Activated naive CD8-positive, alpha-beta T cell treated with anti-CD3 and anti-CD28 coated beads, Interleukin-2, amount 10 ng/mL, durations not matched to agents 7 days and 5 days (primary cell): ENCODE measurements around the gene ZNF829. TPM values are rescaled to one million over a fixed set of nuclear protein-coding genes. Genes with fewer than 3 reads are reported as not detected.
A peak's percentile ranks its signal among the peaks of the same experiment; 100 is the strongest.

Experiments
- ATAC-seq: fragments of 150-1000 bp; cut with Tn5 transposase; one replicate; pipeline ENCODE4 v1.10.0; 2021; ENCODE audit warnings: low read depth, moderate library complexity
- POLR2A ChIA-PET: fragments of 350-600 bp; sonication (Branson Sonifier 250); formaldehyde crosslinking; loops from one replicate; lab custom pipeline; 2021; ENCODE audit warnings: antibody characterized with exemption; lab: Charles Lee
- DNase-seq: peaks from one replicate; pipeline ENCODE4 v3.0.0; 2021
- H3K27ac Mint-ChIP-seq: one replicate; pipeline ENCODE4 v1.8.0; 2022; ENCODE audit warnings: mild to moderate bottlenecking, mixed read lengths
- H3K27me3 Mint-ChIP-seq: one replicate; pipeline ENCODE4 v1.8.0; 2022; ENCODE audit warnings: mild to moderate bottlenecking, moderate library complexity, mixed read lengths
- H3K36me3 Mint-ChIP-seq: one replicate; pipeline ENCODE4 v1.8.0; 2021; ENCODE audit warnings: mild to moderate bottlenecking, mixed read lengths
- H3K4me1 Mint-ChIP-seq: one replicate; pipeline ENCODE4 v1.8.0; 2021; ENCODE audit warnings: mixed read lengths
- H3K4me3 Mint-ChIP-seq: one replicate; pipeline ENCODE4 v1.8.0; 2022; ENCODE audit warnings: mild to moderate bottlenecking, moderate library complexity, mixed read lengths
- H3K9me3 Mint-ChIP-seq: one replicate; pipeline ENCODE4 v1.8.0; 2021; ENCODE audit warnings: mixed read lengths
- total RNA-seq, 2 experiments: library from RNA; stranded (reverse); gene quantifications; one replicate each; pipeline ENCODE4 v1.2.3, GENCODE V29; 2021

ZNF829 gene
- 1 to 10 TPM; 8.4 to 9.0 TPM for total RNA-seq

DNA sequence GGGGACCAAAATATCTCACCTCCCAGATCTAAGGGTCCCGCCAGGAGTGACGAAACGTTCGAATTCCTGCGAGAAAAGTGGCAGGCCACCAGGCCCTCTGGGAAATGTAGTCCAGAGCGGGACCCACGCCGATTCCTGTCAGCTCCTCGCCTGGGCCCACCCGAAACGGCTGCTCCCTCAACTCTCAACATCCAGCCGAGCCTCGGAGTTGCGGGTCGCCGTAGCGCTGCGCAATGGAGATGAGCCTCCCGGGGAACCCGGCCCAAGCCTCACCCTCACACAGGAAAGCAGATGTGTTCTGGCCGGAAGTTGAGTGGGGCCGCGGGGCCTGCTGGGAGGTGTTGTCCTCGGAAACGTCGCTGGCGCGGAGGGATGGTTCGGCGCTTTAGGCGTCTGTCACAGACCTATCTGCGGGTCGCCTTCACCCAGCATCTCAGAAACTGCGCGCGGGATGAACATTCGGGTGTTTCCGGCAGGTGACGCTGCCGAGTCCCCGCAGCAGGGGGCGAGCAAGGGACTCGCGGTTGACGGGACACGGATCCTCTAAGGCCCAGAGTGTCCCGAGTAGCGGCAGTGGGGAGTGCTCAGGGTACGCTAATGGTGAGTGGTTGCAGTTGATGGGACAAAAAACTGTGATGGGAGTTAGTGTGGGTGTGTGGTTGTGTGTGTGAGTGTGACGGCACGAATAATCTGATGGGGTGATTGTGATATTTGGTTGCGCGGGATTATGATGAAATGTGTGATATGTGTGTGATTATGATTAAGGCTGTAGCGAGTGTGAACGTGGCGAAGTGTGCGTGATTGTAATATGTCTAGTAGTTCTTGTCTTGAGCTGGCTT, at the start of gene ZNF829, which contains the start of gene ZNF568:
Gene ZNF829, minus strand, starts transcription at position 300 of the 839 bp plus-strand sequence. CDS start 1,124 bp downstream, outside the sequence.
Gene ZNF568, plus strand, starts transcription at position 341 of the 839 bp plus-strand sequence. CDS start 6,439 bp downstream, outside the sequence.
- POLR2A ChIA-PET = interaction anchor here (0.5 to 1.5 kb wide), 7 partner anchors 66 to 590 kb away, joined by 3 to 9 read pairs (median 4); partner anchors contain the start of genes ZNF345, ZNF382, ZNF420 and ZNF790
- H3K27ac Mint-ChIP-seq = peak within 1 kb of the TSS; percentile 98
- DNase-seq = peak; percentile 93
- H3K27me3 Mint-ChIP-seq = no peaks in the 10 kb centered on the region
- H3K4me1 Mint-ChIP-seq = peaks cover 22% of the 10 kb centered on the region
- peak within 1 kb of the TSS; percentile 88 for H3K4me3 Mint-ChIP-seq
- peak; percentile 98 for ATAC-seq
- H3K36me3 Mint-ChIP-seq = peaks cover 66% of the 10 kb centered on the region
- H3K9me3 Mint-ChIP-seq = peaks cover 19% of the 10 kb centered on the region

DNA sequence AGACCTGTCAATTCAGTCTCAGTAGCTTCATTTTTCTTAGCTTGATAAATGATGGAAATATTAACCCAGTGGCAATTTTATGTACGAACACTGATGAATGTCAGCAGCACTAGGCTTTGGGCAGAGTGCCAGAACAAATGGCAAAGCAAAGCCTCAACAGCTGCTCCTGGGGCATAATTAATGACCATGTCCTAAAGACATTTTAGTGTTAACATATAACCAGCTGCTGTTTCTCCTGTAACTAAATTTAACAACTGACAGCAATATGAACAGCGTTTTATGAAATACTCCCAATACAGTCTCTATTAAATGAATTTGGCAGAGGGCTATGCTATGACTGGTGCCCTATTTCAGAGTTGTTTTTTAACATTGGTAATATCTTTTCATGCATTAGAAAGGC, 47.2 kb upstream of the ZNF829 start:
- DNase-seq (no peak), ATAC-seq (no peak)
- no peak overlapping the region for H3K27ac Mint-ChIP-seq
- H3K4me1 Mint-ChIP-seq = no peaks in the 10 kb centered on the region
- no peak overlapping the region for H3K4me3 Mint-ChIP-seq
- H3K27me3 Mint-ChIP-seq = no peaks in the 10 kb centered on the region
- peaks cover 1% of the 10 kb centered on the region for H3K36me3 Mint-ChIP-seq
- POLR2A ChIA-PET = no interaction called here
- peaks cover 33% of the 10 kb centered on the region for H3K9me3 Mint-ChIP-seq

DNA sequence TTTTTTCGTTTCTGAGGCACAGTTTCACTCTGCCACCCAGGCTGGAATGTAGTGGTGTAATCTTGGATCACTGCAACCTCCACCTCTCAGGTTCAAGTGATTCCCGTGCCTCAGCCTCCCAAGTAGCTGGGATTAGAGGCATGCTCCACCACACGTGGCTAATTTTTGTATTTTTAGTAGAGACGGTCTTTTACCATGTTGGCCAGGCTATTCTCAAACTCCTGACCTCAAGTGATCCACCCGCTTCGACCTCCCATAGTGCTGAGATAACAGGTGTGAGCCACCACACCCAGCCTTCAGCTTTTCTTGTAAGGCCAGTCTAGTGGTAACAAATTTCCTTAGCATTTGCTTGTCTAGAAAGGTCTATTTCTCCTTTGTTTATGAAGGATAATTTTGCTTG, 46.3 kb upstream of the ZNF829 start:
- no peak for DNase-seq
- peaks cover 35% of the 10 kb centered on the region for H3K9me3 Mint-ChIP-seq
- no peak overlapping the region for H3K27ac Mint-ChIP-seq
- no peaks in the 10 kb centered on the region for H3K27me3 Mint-ChIP-seq
- POLR2A ChIA-PET = no interaction called here
- no peaks in the 10 kb centered on the region for H3K4me1 Mint-ChIP-seq
- peaks cover 1% of the 10 kb centered on the region for H3K36me3 Mint-ChIP-seq
- ATAC-seq = no peak
- no peak overlapping the region for H3K4me3 Mint-ChIP-seq

DNA sequence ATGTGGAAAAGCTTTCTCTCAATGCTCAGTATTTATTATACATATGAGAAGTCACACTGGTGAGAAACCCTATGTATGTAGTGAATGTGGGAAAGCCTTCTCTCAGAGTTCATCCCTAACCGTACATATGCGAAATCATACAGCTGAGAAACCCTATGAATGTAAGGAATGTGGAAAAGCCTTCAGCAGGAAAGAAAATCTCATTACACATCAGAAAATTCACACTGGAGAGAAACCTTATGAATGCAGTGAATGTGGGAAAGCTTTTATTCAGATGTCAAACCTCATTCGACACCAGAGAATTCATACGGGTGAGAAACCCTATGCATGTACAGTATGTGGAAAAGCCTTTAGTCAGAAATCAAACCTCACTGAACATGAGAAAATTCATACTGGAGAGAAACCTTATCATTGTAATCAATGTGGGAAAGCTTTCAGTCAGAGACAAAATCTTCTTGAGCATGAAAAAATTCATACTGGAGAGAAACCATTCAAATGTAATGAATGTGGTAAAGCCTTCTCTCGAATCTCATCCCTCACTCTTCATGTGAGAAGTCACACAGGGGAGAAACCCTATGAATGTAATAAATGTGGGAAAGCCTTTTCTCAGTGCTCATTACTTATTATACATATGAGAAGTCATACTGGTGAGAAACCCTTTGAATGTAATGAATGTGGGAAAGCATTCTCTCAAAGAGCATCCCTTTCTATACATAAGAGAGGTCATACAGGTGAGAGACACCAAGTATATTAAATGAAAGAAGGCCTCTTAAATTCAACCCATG, 34.4 kb upstream of the ZNF829 start:
- peaks cover 35% of the 10 kb centered on the region for H3K9me3 Mint-ChIP-seq
- no peak for ATAC-seq

DNA sequence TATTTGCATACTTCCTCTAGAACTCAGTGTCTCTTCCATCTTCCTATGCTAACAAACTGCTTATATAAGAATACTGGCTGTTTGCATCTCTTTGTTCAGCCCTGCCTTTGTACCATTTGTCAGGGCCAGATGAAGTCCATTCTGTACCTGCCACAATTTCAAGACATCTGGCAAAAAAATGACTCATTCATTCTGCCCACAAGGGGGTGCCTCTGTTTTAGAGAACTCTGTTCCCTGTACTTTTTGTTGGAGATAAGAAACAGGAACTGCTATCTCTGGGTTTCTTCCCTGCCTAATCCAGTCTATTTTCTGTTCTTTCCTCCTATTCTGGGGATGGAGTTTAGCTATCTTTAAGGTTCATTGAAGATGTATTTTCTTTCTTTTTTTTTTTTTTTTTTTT, 23.1 kb upstream of the ZNF829 start:
- H3K4me1 Mint-ChIP-seq = no peaks in the 10 kb centered on the region
- ATAC-seq = no peak
- peaks cover 21% of the 10 kb centered on the region for H3K9me3 Mint-ChIP-seq
- H3K27ac Mint-ChIP-seq = no peak overlapping the region
- POLR2A ChIA-PET = no interaction called here
- no peak for DNase-seq
- no peak overlapping the region for H3K4me3 Mint-ChIP-seq
- no peaks in the 10 kb centered on the region for H3K27me3 Mint-ChIP-seq
- peaks cover 71% of the 10 kb centered on the region for H3K36me3 Mint-ChIP-seq

More for the DNA sequence above, 34.4 kb upstream of the ZNF829 start:
- no peaks in the 10 kb centered on the region for H3K4me1 Mint-ChIP-seq
- DNase-seq = no peak
- H3K27me3 Mint-ChIP-seq = no peaks in the 10 kb centered on the region
- H3K36me3 Mint-ChIP-seq = peaks cover 47% of the 10 kb centered on the region
- no peak overlapping the region for H3K4me3 Mint-ChIP-seq
- POLR2A ChIA-PET = no interaction called here
- H3K27ac Mint-ChIP-seq = no peak overlapping the region

DNA sequence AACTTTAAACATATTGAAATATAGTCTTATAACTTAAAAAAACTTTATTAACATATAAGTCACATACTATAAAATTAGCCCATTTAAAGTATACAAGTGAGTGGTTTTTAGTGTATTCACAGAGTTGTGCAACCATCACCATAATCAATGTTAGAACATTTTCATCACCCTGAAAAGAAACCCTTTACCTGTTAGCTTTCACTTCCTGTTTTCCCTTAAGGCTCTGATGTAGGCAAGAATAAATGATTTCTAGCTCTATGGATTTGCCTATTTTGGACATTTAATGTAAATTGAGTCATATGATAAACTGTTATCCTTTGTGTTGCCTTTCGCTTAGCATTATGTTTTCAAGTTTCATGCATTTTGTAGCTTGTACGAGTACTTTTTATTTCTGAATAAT, 15.6 kb upstream of the ZNF829 start:
- POLR2A ChIA-PET = no interaction called here
- Mint-ChIP-seq H3K4me3 (no peak overlapping the region), H3K36me3 (peaks cover 47% of the 10 kb centered on the region), H3K9me3 (peaks cover 20% of the 10 kb centered on the region), H3K27ac (no peak overlapping the region), H3K4me1 (no peaks in the 10 kb centered on the region), H3K27me3 (no peaks in the 10 kb centered on the region)
- DNase-seq = no peak
- no peak for ATAC-seq

DNA sequence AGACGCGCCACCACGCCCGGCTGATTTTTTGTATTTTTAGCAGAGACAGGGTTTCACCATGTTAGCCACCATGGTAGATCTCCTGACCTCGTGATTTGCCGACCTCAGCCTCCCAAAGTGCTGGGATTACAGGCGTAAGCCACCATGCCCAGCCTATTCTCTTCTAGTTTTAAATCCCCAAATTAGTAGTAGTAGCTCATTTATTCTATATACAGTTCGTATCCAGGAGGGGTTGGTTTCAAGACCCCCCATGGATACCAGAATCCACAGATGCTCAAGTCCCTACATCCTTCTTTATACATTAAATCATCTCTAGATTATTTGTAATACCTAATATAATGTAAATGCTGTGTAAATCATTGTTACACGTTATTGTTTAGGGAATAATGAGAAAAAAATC, 2.0 kb upstream of the ZNF829 start:
- Mint-ChIP-seq H3K4me3 (peak overlapping the region; percentile 21), H3K9me3 (peaks cover 22% of the 10 kb centered on the region)

DNA sequence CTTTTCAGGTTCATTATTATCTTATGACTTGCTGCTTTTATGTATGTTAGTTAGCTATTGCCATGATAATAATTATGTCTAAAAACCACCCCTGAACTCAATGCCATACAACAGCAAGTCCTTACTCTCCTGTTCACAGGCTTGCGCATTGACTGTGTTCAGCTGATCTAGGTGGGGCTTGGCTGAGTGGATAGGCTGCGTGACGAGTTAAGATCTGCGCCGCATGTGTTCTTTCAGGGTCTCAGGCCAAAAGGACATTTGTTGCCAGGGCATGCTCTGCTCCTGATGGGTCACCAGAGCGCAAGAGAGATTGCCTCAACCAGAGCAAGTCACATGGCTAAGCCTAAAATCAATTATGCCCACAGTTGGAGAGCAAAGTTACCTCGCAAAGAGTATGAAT, 900 bp upstream of the ZNF829 start:
- peak; percentile 34 for DNase-seq

More for the DNA sequence above, 2.0 kb upstream of the ZNF829 start:
- POLR2A ChIA-PET = no interaction called here
- ATAC-seq (no peak), DNase-seq (no peak)
- Mint-ChIP-seq H3K27ac (no peak overlapping the region), H3K36me3 (peaks cover 66% of the 10 kb centered on the region), H3K27me3 (no peaks in the 10 kb centered on the region), H3K4me1 (peaks cover 22% of the 10 kb centered on the region)

DNA sequence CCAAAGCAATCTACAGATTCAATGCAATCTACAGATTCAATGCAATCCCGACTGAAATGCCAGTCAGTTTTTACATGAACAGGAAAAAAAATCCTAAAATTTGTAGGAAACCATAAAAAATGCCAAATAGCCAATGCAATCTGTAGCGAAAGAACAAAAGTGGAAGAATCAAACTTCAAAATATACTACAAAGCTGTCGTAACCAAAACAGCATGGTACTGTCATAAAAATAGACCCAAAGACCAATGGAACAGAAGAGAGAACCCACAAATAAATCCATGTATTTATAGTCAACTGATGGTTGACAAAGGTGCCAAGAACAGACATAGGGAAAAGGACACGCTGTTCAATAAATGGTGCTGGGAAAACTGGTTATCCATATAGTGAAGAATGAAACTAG, 17.7 kb downstream of the ZNF829 start:
- Mint-ChIP-seq H3K4me3 (no peak overlapping the region), H3K9me3 (peaks cover 36% of the 10 kb centered on the region), H3K4me1 (no peaks in the 10 kb centered on the region), H3K27ac (no peak overlapping the region), H3K36me3 (peaks cover 88% of the 10 kb centered on the region), H3K27me3 (no peaks in the 10 kb centered on the region)
- POLR2A ChIA-PET = no interaction called here
- DNase-seq (no peak), ATAC-seq (no peak)

More for the DNA sequence above, 900 bp upstream of the ZNF829 start:
- H3K27me3 Mint-ChIP-seq = no peaks in the 10 kb centered on the region
- POLR2A ChIA-PET = interaction anchor here (0.5 to 1.5 kb wide), 6 partner anchors 66 to 590 kb away, joined by 3 to 9 read pairs (median 4); partner anchors contain the start of genes ZNF345, ZNF382, ZNF420 and ZNF790
- H3K4me3 Mint-ChIP-seq = peak overlapping the region; percentile 88
- peaks cover 19% of the 10 kb centered on the region for H3K9me3 Mint-ChIP-seq
- ATAC-seq = no peak
- peaks cover 66% of the 10 kb centered on the region for H3K36me3 Mint-ChIP-seq
- peak overlapping the region; percentile 98 for H3K27ac Mint-ChIP-seq
- H3K4me1 Mint-ChIP-seq = peaks cover 22% of the 10 kb centered on the region

DNA sequence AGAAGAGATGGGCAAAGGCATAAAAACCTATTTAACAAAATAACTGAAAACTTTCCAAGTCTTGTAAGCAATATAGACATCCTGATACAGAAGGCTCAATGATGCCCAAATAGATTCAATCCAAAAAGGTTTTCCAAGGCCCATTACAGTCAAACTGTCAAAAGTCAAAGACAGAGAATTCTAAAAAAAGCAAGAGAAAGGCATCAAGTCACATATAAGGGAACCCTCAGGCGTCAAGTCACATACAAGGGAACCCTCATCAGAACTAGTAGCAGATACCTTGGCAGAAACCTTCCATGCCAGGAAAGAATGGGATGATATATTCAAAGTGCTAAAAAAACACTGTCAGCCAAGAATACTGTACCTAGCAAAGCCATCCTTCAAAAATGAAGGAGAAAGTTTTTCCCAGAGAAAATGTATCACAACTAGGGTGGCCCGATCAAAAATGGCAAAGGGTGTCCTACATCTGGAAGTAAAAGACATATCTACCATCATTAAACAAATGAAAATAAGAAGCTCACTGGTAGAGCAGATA, 21.2 kb downstream of the ZNF829 start:
- H3K9me3 Mint-ChIP-seq = peaks cover 43% of the 10 kb centered on the region
- POLR2A ChIA-PET = no interaction called here
- ATAC-seq (no peak), DNase-seq (no peak)
- no peaks in the 10 kb centered on the region for H3K27me3 Mint-ChIP-seq
- no peaks in the 10 kb centered on the region for H3K4me1 Mint-ChIP-seq
- peaks cover 87% of the 10 kb centered on the region for H3K36me3 Mint-ChIP-seq
- H3K4me3 Mint-ChIP-seq = no peak overlapping the region
- no peak overlapping the region for H3K27ac Mint-ChIP-seq

DNA sequence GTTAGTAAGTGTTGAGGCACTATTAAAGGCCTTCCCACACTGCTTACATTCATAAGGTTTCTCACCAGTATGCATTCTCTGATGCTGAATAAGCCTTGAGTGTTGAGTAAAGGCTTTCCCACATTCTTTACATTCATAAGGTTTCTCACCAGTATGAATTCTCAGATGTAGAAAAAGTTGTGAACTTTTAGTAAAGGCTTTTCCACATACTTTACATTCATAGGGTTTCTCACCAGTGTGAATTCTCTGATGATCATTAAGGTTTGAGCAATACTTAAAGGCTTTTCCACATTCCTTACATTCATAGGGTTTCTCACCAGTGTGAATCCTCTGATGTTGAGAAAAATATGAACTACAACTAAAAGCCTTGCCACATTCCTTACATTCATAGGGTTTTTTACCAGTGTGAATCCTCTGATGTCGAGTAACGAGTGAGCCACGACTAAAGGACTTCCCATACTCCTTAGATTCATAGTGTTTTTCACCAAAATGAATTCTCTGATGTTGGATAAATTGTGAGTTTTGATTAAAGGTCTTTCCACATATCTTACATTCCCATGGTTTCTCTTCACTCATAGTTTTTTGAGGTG, 24.2 kb downstream of the ZNF829 start:
- Mint-ChIP-seq H3K4me1 (no peaks in the 10 kb centered on the region), H3K9me3 (peaks cover 44% of the 10 kb centered on the region), H3K27ac (no peak overlapping the region), H3K27me3 (no peaks in the 10 kb centered on the region), H3K4me3 (no peak overlapping the region), H3K36me3 (peaks cover 70% of the 10 kb centered on the region)
- ATAC-seq (no peak), DNase-seq (no peak)
- POLR2A ChIA-PET = no interaction called here

DNA sequence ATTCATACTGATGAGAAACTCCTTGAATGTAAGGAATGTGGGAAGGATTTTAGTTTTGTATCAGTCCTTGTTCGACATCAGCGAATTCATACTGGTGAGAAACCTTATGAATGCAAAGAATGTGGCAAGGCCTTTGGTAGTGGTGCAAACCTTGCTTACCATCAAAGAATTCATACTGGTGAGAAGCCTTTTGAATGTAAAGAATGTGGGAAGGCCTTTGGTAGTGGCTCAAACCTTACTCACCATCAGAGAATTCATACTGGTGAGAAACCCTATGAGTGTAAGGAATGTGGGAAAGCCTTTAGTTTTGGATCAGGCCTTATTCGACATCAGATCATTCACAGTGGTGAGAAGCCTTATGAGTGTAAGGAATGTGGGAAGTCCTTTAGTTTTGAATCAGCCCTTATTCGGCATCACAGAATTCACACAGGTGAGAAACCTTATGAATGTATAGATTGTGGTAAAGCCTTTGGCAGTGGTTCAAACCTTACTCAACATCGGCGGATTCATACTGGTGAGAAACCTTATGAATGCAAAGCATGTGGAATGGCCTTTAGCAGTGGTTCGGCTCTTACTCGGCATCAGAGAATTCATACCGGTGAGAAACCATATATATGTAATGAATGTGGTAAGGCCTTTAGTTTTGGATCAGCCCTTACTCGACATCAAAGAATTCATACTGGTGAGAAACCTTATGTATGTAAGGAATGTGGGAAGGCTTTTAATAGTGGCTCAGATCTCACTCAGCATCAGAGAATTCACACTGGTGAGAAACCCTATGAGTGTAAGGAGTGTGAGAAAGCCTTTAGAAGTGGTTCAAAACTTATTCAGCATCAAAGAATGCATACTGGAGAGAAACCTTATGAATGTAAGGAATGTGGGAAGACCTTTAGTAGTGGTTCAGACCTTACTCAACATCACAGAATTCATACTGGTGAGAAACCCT, 38.8 kb downstream of the ZNF829 start:
- no peaks in the 10 kb centered on the region for H3K4me1 Mint-ChIP-seq
- H3K4me3 Mint-ChIP-seq = no peak overlapping the region
- POLR2A ChIA-PET = no interaction called here
- DNase-seq (no peak), ATAC-seq (no peak)
- H3K9me3 Mint-ChIP-seq = peaks cover 24% of the 10 kb centered on the region
- no peaks in the 10 kb centered on the region for H3K27me3 Mint-ChIP-seq
- peaks cover 45% of the 10 kb centered on the region for H3K36me3 Mint-ChIP-seq
- no peak overlapping the region for H3K27ac Mint-ChIP-seq
